Mesenchymal stem cell (in vitro differentiated cells and primary cell): ENCODE results near the gene NXPH2.
A peak's percentile ranks its signal among the peaks of the same experiment; 100 is the strongest.

Source experiments
- DNase-seq: peaks from one replicate; pipeline ENCODE4 v3.0.0-alpha.2; 2013
- H2AFZ ChIP-seq: one replicate; pipeline ENCODE4 v1.6.1; 2013; ENCODE audit warnings: low read depth, mild to moderate bottlenecking, control low read depth, inconsistent platforms, low read length, moderate library complexity
- H2AK5ac ChIP-seq: 2 replicates; pipeline ENCODE4 v1.6.1; 2013; ENCODE audit warnings: low read length, moderate library complexity, mild to moderate bottlenecking, inconsistent platforms; ENCODE audit not compliant: severe bottlenecking
- H2BK120ac ChIP-seq: one replicate; pipeline ENCODE4 v1.6.1; 2013; ENCODE audit warnings: low read depth, mild to moderate bottlenecking, inconsistent platforms, low read length, moderate library complexity
- H2BK12ac ChIP-seq, 2 experiments: one replicate each; pipeline ENCODE4 v1.6.1; 2013; ENCODE audit warnings: inconsistent platforms in 2 of 2, low read length in 2 of 2, mild to moderate bottlenecking in 2 of 2, moderate library complexity in 2 of 2, control low read depth in 1 of 2
- H2BK15ac ChIP-seq: one replicate; pipeline ENCODE4 v1.6.1; 2013; ENCODE audit warnings: mild to moderate bottlenecking, low read depth, inconsistent platforms; ENCODE audit not compliant: poor library complexity, severe bottlenecking
- H2BK5ac ChIP-seq: 2 replicates; pipeline ENCODE4 v1.6.1; 2013; ENCODE audit warnings: low read depth, mild to moderate bottlenecking, low read length, control low read depth, inconsistent platforms; ENCODE audit not compliant: poor library complexity, severe bottlenecking
- H3K14ac ChIP-seq, 2 experiments: one replicate each; pipeline ENCODE4 v1.6.1; 2013; ENCODE audit warnings: inconsistent platforms in 2 of 2, low read length in 2 of 2, control low read depth in 1 of 2, mild to moderate bottlenecking in 1 of 2, moderate library complexity in 1 of 2
- H3K18ac ChIP-seq, 2 experiments: one replicate each; pipeline ENCODE4 v1.6.1; 2013; ENCODE audit warnings: inconsistent platforms in 2 of 2, low read length in 2 of 2, control low read depth in 1 of 2, low read depth in 1 of 2, mild to moderate bottlenecking in 1 of 2
- H3K23ac ChIP-seq, 2 experiments: one replicate each; pipeline ENCODE4 v1.6.1; 2013; ENCODE audit warnings: inconsistent platforms in 2 of 2, low read length in 2 of 2, mild to moderate bottlenecking in 2 of 2, moderate library complexity in 2 of 2, control low read depth in 1 of 2
- H3K27ac ChIP-seq: 2 replicates; pipeline ENCODE4 v1.5.1; 2013; ENCODE audit warnings: mild to moderate bottlenecking, moderate library complexity, low read length, control low read depth, inconsistent platforms; ENCODE audit not compliant: poor library complexity, severe bottlenecking
- H3K27me3 ChIP-seq, 2 experiments: 2 replicates each; pipeline versions ENCODE4 v1.6.1 to v1.7.0; 2013; ENCODE audit warnings: low read length in 2 of 2, mild to moderate bottlenecking in 2 of 2, moderate library complexity in 2 of 2, control low read depth in 1 of 2, inconsistent platforms in 1 of 2; ENCODE audit not compliant: control insufficient read depth in 1 of 2, insufficient read depth in 1 of 2
- H3K36me3 ChIP-seq, 2 experiments: 2 replicates each; pipeline versions ENCODE4 v1.6.1 to v1.7.0; 2013; ENCODE audit warnings: low read length in 2 of 2, control low read depth in 1 of 2, inconsistent platforms in 1 of 2, low read depth in 1 of 2, mild to moderate bottlenecking in 1 of 2; ENCODE audit not compliant: insufficient read depth in 2 of 2, control insufficient read depth in 1 of 2
- H3K4ac ChIP-seq, 2 experiments: one replicate each; pipeline ENCODE4 v1.6.1; 2013; ENCODE audit warnings: inconsistent platforms in 2 of 2, low read length in 2 of 2, mild to moderate bottlenecking in 2 of 2, moderate library complexity in 2 of 2, control low read depth in 1 of 2, low read depth in 1 of 2
- H3K4me1 ChIP-seq: 2 replicates; pipeline ENCODE4 v1.6.1; 2013; ENCODE audit warnings: low read depth, low read length, control low read depth; ENCODE audit not compliant: control insufficient read depth, insufficient read depth
- H3K4me2 ChIP-seq: 2 replicates; pipeline ENCODE4 v1.6.1; 2013; ENCODE audit warnings: low read length, mild to moderate bottlenecking, inconsistent platforms; ENCODE audit not compliant: poor library complexity, severe bottlenecking
- H3K4me3 ChIP-seq, 2 experiments: 2 replicates each; pipeline versions ENCODE4 v1.5.1 to v1.7.0; 2013; ENCODE audit warnings: low read length in 2 of 2, mild to moderate bottlenecking in 2 of 2, control low read depth in 1 of 2, low read depth in 1 of 2; ENCODE audit not compliant: insufficient read depth in 1 of 2
- H3K79me1 ChIP-seq: replicated peaks from 2 replicates; pipeline ENCODE4 v1.6.1; 2013; ENCODE audit warnings: mild to moderate bottlenecking, control low read depth, low read length, inconsistent platforms; ENCODE audit not compliant: poor library complexity, severe bottlenecking
- H3K9ac ChIP-seq: 2 replicates; pipeline ENCODE4 v1.7.0; 2013; ENCODE audit warnings: mild to moderate bottlenecking, low read length, moderate library complexity
- H3K9me3 ChIP-seq: 2 replicates; pipeline ENCODE4 v1.7.0; 2013; ENCODE audit warnings: mild to moderate bottlenecking, low read length; ENCODE audit not compliant: control insufficient read depth
- H4K8ac ChIP-seq: one replicate; pipeline ENCODE4 v1.6.1; 2013; ENCODE audit warnings: inconsistent platforms, mild to moderate bottlenecking, low read length, moderate library complexity
- H4K91ac ChIP-seq: one replicate; pipeline ENCODE4 v1.6.1; 2013; ENCODE audit warnings: mild to moderate bottlenecking, low read length, inconsistent platforms
- WGBS: methylation state at CpG from one replicate; pipeline ENCODE4 v1.1.7; 2013; ENCODE audit warnings: mixed read lengths; 5-methylcytosine and 5-hydroxymethylcytosine counted together

Gene NXPH2

DNA sequence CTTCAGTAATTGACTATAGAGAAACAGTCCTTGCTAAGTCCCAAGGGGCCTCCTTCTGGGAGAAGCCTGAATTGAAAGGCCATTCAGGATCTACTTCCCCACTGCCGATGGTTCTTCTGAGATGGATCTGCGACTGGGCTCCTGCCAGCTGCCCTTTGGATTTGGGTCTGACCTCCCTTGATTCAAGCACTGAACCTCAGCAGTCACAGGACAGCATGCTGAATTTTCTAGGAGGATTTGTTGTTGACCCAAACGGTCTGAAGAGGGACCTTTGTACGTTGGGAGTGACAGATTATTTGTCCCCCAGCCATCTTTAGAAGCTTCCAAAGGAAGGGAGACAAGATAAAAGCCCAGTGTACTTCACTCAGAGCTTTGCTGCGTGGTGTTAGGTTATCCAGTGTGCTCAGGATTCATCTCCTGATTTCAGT is 67.1 kb downstream of the NXPH2 start:
- Histone ChIP-seq H3K4ac (no peak overlapping the region), H3K4me2 (no peak overlapping the region), H3K9me3 (no peaks in the 10 kb centered on the region), H3K79me1 (no peaks in the 10 kb centered on the region), H3K4me3 (no peak overlapping the region), H2AFZ (no peak overlapping the region), H2BK12ac (peak overlapping the region in 1 of 2 experiments; percentile 66), H3K36me3 (no peaks in the 10 kb centered on the region), H3K27ac (no peak overlapping the region), H3K27me3 (no peaks in the 10 kb centered on the region), H2BK5ac (no peak overlapping the region), H3K14ac (no peak overlapping the region), H3K9ac (no peak overlapping the region), H4K91ac (no peak overlapping the region), H2BK120ac (no peak overlapping the region), H2BK15ac (no peak overlapping the region), H3K23ac (no peak overlapping the region), H3K4me1 (peaks cover 3% of the 10 kb centered on the region), H4K8ac (no peak overlapping the region), H3K18ac (peak overlapping the region in 1 of 2 experiments; percentile 29), H2AK5ac (no peak overlapping the region)
- no peak for DNase-seq
- WGBS: 79% methylated on average over 5 of the region's 5 CpGs

GRCh38 chr2:138712212-138712979 is 67.8 kb downstream of the NXPH2 start:
- H3K27me3 ChIP-seq: no peaks in the 10 kb centered on the region
- no peak overlapping the region for H2BK120ac ChIP-seq
- no peak overlapping the region for H2AK5ac ChIP-seq
- no peaks in the 10 kb centered on the region for H3K79me1 ChIP-seq
- peak; percentile 56 for DNase-seq
- no peak overlapping the region for H4K8ac ChIP-seq
- no peak overlapping the region for H2BK15ac ChIP-seq
- no peak overlapping the region for H4K91ac ChIP-seq
- no peak overlapping the region for H3K4ac ChIP-seq
- no peak overlapping the region for H3K9ac ChIP-seq
- no peak overlapping the region for H2BK12ac ChIP-seq
- H3K27ac ChIP-seq: no peak overlapping the region
- no peaks in the 10 kb centered on the region for H3K36me3 ChIP-seq
- no peak overlapping the region for H2AFZ ChIP-seq
- H3K4me3 ChIP-seq: no peak overlapping the region
- H3K4me1 ChIP-seq: peaks cover 4% of the 10 kb centered on the region
- no peak overlapping the region for H2BK5ac ChIP-seq
- H3K23ac ChIP-seq: no peak overlapping the region
- H3K9me3 ChIP-seq: no peaks in the 10 kb centered on the region
- no peak overlapping the region for H3K14ac ChIP-seq
- H3K18ac ChIP-seq: no peak overlapping the region
- WGBS: 34% methylated on average over 2 of the region's 4 CpGs
- no peak overlapping the region for H3K4me2 ChIP-seq

- H3K27ac ChIP-seq: no peak overlapping the region
- H3K4me2 ChIP-seq: no peak overlapping the region
- no peaks in the 10 kb centered on the region for H3K79me1 ChIP-seq
- no peak overlapping the region for H3K23ac ChIP-seq
- H3K4me1 ChIP-seq: peaks cover 4% of the 10 kb centered on the region
- H3K18ac ChIP-seq: peak overlapping the region; percentile 40 to 84
- H3K9ac ChIP-seq: no peak overlapping the region
- DNase-seq: peak; percentile 24
- no peaks in the 10 kb centered on the region for H3K36me3 ChIP-seq
- no peak overlapping the region for H3K14ac ChIP-seq
- H4K8ac ChIP-seq: no peak overlapping the region
- H2AFZ ChIP-seq: no peak overlapping the region
- H3K4ac ChIP-seq: peak overlapping the region in 1 of 2 experiments; percentile 32
- H2BK12ac ChIP-seq: peak overlapping the region in 1 of 2 experiments; percentile 31
- H2BK5ac ChIP-seq: no peak overlapping the region
- no peaks in the 10 kb centered on the region for H3K9me3 ChIP-seq
- 89% methylated on average over 3 of the region's 3 CpGs for WGBS
- no peak overlapping the region for H2AK5ac ChIP-seq
- H3K27me3 ChIP-seq: no peaks in the 10 kb centered on the region
- no peak overlapping the region for H4K91ac ChIP-seq
- H3K4me3 ChIP-seq: no peak overlapping the region
- no peak overlapping the region for H2BK15ac ChIP-seq
- H2BK120ac ChIP-seq: no peak overlapping the region
These were observed 68.4 kb downstream of the NXPH2 start for GRCh38 chr2:138711812-138712211.

GRCh38 chr2:138708682-138709241 is 71.4 kb downstream of the NXPH2 start:
- H3K27me3 ChIP-seq: no peaks in the 10 kb centered on the region
- no peaks in the 10 kb centered on the region for H3K36me3 ChIP-seq
- peak overlapping the region; percentile 46 for H3K27ac ChIP-seq
- H3K18ac ChIP-seq: peak overlapping the region; percentile 73 to 98
- H3K4me1 ChIP-seq: peaks cover 4% of the 10 kb centered on the region
- no peak overlapping the region for H2BK120ac ChIP-seq
- DNase-seq: peak; percentile 75
- no peak overlapping the region for H3K4me2 ChIP-seq
- H4K91ac ChIP-seq: peak overlapping the region; percentile 89
- peak overlapping the region; percentile 16 for H3K9ac ChIP-seq
- no peak overlapping the region for H3K4me3 ChIP-seq
- no peak overlapping the region for H3K23ac ChIP-seq
- H3K9me3 ChIP-seq: no peaks in the 10 kb centered on the region
- H2BK5ac ChIP-seq: no peak overlapping the region
- 45% methylated on average over 5 of the region's 5 CpGs for WGBS
- peak overlapping the region; percentile 77 for H2BK15ac ChIP-seq
- no peak overlapping the region for H2AK5ac ChIP-seq
- H4K8ac ChIP-seq: peak overlapping the region; percentile 90
- no peak overlapping the region for H2AFZ ChIP-seq
- no peaks in the 10 kb centered on the region for H3K79me1 ChIP-seq
- peak overlapping the region; percentile 69 to 95 for H3K4ac ChIP-seq
- H2BK12ac ChIP-seq: peak overlapping the region; percentile 81 to 98
- no peak overlapping the region for H3K14ac ChIP-seq
